Mucosa of stomach (tissue), 1 donor: ENCODE measurements around the gene GNAQ.
"Not testable (repeated sequence)": the region's sequence is repeated elsewhere in the genome, so short reads cannot be mapped to it uniquely, and the experiment has no call there.

Experiments
- H3K27me3 ChIP-seq: one replicate; pipeline ENCODE4 v1.7.0; 2013; ENCODE audit warnings: mild to moderate bottlenecking, low read length; ENCODE audit not compliant: control insufficient read depth, insufficient read depth
- H3K36me3 ChIP-seq: one replicate; pipeline ENCODE4 v1.7.0; 2013; ENCODE audit warnings: low read length; ENCODE audit not compliant: control insufficient read depth, insufficient read depth
- H3K4me1 ChIP-seq: one replicate; pipeline ENCODE4 v1.7.0; 2013; ENCODE audit warnings: mild to moderate bottlenecking, low read length; ENCODE audit not compliant: control insufficient read depth, insufficient read depth
- H3K4me3 ChIP-seq: one replicate; pipeline ENCODE4 v1.7.0; 2013; ENCODE audit warnings: low read length
- H3K9ac ChIP-seq: one replicate; pipeline ENCODE4 v1.7.0; 2013; ENCODE audit warnings: mild to moderate bottlenecking, low read length, moderate library complexity
- H3K9me3 ChIP-seq: one replicate; pipeline ENCODE4 v1.7.0; 2013; ENCODE audit warnings: mild to moderate bottlenecking, low read length, moderate library complexity; ENCODE audit not compliant: control insufficient read depth
- donor health status: Pancreatic carcinoma.

Gene GNAQ

DNA sequence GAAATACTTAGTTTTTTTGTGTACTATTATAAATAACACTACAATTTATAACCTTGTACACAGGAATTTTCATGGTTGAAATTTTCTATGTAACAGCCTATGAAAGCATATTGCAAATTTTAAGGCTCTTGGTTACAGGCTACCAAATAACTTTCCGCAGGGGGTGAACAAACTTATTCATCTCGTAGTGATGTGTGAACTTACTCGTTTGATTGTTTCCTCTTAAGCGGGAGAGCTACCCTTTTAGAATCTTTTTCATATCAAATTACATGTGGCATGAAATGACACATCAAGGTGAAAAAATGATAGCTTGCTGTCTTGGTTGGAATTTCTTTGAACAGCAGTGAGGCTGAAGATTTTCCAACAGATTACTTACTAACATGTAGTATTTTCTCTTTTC, 292.7 kb downstream of the GNAQ start:
- H3K4me3 ChIP-seq = no peak overlapping the region
- no peaks in the 10 kb centered on the region for H3K4me1 ChIP-seq
- no peaks in the 10 kb centered on the region for H3K27me3 ChIP-seq
- H3K9me3 ChIP-seq = no peaks in the 10 kb centered on the region
- no peaks in the 10 kb centered on the region for H3K36me3 ChIP-seq
- no peak overlapping the region for H3K9ac ChIP-seq

DNA sequence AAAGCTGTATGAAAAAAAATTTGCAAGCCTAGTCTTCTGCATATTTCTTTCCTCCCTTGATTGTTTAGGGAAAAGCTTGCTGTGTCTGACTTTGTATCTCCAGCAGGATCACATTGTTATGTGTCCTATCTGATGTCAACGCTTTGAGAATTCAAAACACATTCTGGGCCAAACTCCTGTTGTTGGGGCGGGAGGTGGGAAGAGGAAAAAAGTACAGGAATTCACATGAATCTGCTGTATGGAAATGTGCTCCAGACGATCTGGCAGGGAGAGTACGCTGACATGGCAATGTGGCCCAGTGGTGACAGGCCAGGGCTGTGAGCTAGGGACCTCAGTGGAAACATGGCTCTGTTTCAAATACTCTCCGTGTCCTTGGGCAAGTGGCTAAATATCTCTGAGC, 296.1 kb downstream of the GNAQ start:
- no peak overlapping the region for H3K9ac ChIP-seq
- H3K4me1 ChIP-seq = no peaks in the 10 kb centered on the region
- no peaks in the 10 kb centered on the region for H3K27me3 ChIP-seq
- no peaks in the 10 kb centered on the region for H3K9me3 ChIP-seq
- no peak overlapping the region for H3K4me3 ChIP-seq
- no peaks in the 10 kb centered on the region for H3K36me3 ChIP-seq

DNA sequence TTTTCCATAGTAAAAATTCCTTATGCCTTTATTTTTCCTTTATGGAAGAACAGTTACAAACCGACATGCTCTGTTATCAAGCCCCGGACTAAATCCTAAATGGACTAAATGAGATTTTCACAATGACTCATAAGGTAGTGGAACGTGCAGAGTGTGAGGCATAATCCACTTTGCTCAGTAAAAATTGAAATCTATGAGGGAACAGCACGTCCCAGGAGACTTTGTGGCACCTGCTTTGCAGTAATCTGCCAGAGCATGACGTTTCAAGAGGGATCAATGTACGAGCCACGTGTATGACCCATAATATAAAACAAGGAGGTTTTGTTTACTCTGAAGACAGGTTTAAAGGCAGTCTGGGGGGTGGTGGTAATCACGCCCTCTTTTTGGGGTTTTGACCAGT, 299.7 kb downstream of the GNAQ start:
- no peak overlapping the region for H3K4me3 ChIP-seq

DNA sequence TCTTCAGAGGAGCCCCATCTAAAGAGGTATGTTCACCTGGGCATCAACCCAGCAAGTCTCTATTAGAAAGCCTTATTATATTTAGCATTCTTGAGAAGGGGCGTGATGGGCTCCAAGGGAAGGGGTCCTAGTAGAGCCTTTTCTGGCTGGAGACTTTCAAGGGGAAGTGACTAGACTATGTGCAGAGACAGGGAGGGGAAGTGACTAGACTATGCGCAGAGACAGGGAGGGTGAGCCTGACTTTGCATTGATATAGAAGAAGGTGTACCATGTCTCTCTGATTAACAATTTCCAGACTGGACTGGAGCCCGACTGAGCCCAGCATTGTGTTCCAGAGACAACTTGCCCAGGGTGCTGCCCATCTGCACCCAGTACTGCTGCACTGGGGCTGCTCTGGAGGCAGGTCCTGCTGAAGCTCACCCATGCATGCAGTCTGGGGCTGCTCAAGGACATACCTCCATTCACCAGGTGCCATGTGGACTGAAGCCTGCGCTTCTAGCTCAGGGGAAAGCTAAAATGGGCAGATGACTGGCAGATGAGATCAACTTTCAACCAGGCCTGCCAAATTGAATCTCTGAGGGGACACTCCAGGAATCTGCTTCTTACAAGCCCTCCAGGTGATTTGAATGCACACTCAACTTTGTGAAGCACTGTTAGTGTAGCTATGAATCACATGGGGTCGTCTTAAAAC, 300.5 kb downstream of the GNAQ start:
- Histone ChIP-seq H3K4me3 (no peak overlapping the region), H3K36me3 (no peaks in the 10 kb centered on the region), H3K9ac (no peak overlapping the region), H3K4me1 (no peaks in the 10 kb centered on the region), H3K27me3 (no peaks in the 10 kb centered on the region), H3K9me3 (no peaks in the 10 kb centered on the region)

More for the DNA sequence above, 299.7 kb downstream of the GNAQ start:
- Histone ChIP-seq H3K36me3 (no peaks in the 10 kb centered on the region), H3K9ac (no peak overlapping the region), H3K9me3 (no peaks in the 10 kb centered on the region), H3K27me3 (no peaks in the 10 kb centered on the region), H3K4me1 (no peaks in the 10 kb centered on the region)

GRCh38 chr9:77729177-77729576, 302.4 kb downstream of the GNAQ start:
- no peaks in the 10 kb centered on the region for H3K9me3 ChIP-seq
- no peaks in the 10 kb centered on the region for H3K27me3 ChIP-seq
- H3K9ac ChIP-seq = no peak overlapping the region
- H3K4me3 ChIP-seq = no peak overlapping the region
- no peaks in the 10 kb centered on the region for H3K36me3 ChIP-seq
- no peaks in the 10 kb centered on the region for H3K4me1 ChIP-seq

- Histone ChIP-seq H3K36me3 (no peaks in the 10 kb centered on the region), H3K9ac (no peak overlapping the region), H3K27me3 (no peaks in the 10 kb centered on the region), H3K9me3 (no peaks in the 10 kb centered on the region), H3K4me1 (no peaks in the 10 kb centered on the region), H3K4me3 (no peak overlapping the region)
Observed at GRCh38 chr9:77726814-77727213, 304.8 kb downstream of the GNAQ start.

GRCh38 chr9:77726289-77726688, 305.3 kb downstream of the GNAQ start:
- no peak overlapping the region for H3K9ac ChIP-seq
- H3K9me3 ChIP-seq = no peaks in the 10 kb centered on the region
- no peaks in the 10 kb centered on the region for H3K36me3 ChIP-seq
- H3K4me3 ChIP-seq = no peak overlapping the region
- no peaks in the 10 kb centered on the region for H3K27me3 ChIP-seq
- H3K4me1 ChIP-seq = no peaks in the 10 kb centered on the region

DNA sequence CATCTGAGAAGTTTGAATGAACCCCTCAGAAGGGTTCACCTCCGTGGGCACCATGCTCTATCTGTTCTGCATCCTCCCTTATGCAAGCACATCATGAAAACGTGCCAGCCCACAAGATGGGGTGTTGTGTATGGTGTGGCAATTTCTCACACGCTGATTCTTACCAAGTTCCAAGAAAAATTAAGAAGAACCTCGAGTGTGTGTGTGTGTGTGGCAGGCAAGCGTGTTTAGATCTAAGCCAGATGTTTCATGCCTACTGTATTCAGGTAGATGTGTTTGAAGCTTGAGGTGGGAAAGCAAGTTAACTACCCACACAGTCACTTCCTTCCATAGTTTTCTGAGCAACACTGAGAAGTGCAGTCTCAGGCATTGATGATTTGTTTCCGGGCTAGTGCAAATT, 305.8 kb downstream of the GNAQ start:
- no peaks in the 10 kb centered on the region for H3K9me3 ChIP-seq
- H3K4me3 ChIP-seq = no peak overlapping the region
- no peaks in the 10 kb centered on the region for H3K27me3 ChIP-seq
- no peaks in the 10 kb centered on the region for H3K36me3 ChIP-seq
- no peak overlapping the region for H3K9ac ChIP-seq
- no peaks in the 10 kb centered on the region for H3K4me1 ChIP-seq

GRCh38 chr9:77725046-77725694, 306.4 kb downstream of the GNAQ start:
- Histone ChIP-seq H3K36me3 (no peaks in the 10 kb centered on the region), H3K4me1 (no peaks in the 10 kb centered on the region), H3K4me3 (no peak overlapping the region), H3K27me3 (no peaks in the 10 kb centered on the region), H3K9me3 (no peaks in the 10 kb centered on the region), H3K9ac (no peak overlapping the region)

- not testable (repeated sequence) for H3K36me3 ChIP-seq, H3K4me1 ChIP-seq
Observed at GRCh38 chr9:77721156-77721555, 310.5 kb downstream of the GNAQ start.

DNA sequence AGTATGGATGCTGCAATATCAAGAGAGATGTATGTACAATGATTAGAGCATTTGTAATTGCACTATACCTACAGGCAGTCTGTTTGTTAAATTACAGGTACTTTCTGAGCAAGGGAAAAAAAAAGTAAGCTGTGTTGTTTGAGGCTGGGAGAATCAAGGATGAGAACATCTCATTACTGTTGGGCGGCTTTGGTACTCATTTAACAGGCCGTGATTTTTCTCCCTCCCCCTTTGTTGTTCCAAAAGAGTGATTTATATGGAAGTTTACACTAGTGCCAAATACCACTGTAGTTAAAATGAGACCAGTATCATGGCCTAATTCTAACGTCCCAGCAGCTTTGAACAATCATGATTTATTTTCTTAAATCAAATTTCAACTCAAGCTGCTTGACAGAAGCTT, 312.3 kb downstream of the GNAQ start:
- no peak overlapping the region for H3K9ac ChIP-seq
- H3K4me1 ChIP-seq = no peaks in the 10 kb centered on the region
- no peaks in the 10 kb centered on the region for H3K9me3 ChIP-seq
- no peaks in the 10 kb centered on the region for H3K36me3 ChIP-seq
- no peak overlapping the region for H3K4me3 ChIP-seq
- H3K27me3 ChIP-seq = no peaks in the 10 kb centered on the region

More at GRCh38 chr9:77721156-77721555, 310.5 kb downstream of the GNAQ start:
- not testable (repeated sequence) for H3K9ac ChIP-seq, H3K4me3 ChIP-seq, H3K27me3 ChIP-seq, H3K9me3 ChIP-seq

DNA sequence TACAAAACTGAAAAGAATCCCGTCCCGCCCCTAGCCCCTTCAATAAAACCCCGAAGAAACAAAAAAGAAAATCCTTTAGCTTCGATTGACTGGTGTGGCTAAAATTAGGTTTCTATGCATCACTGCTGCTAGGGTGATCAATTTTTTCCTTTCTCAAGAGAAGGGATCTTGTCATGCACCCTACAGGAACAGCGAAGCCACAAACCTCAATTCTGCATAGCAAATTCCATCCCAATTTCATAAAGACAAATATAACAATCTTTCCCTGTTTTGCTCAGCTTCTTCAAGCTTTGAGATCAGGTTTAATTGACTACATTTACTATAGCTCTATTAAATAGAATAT, 313.3 kb downstream of the GNAQ start:
- not testable (repeated sequence) for H3K9me3 ChIP-seq, H3K4me1 ChIP-seq, H3K36me3 ChIP-seq, H3K9ac ChIP-seq, H3K4me3 ChIP-seq, H3K27me3 ChIP-seq
